OCI-M2 (cell line): ENCODE data around the gene CERS5.

Experiments used
- DNase-seq: peaks from one replicate; lab custom pipeline; 2025; ENCODE audit not compliant: unreplicated experiment; lab: John Stamatoyannopoulos, UW

The CERS5 gene

GRCh38 chr12:50167049-50167828 lies at the start of gene CERS5:
Gene CERS5, minus strand, starts transcription at chr12:50167369. Its CDS starts 72 bp downstream, at chr12:50167297.
- DNase-seq: peak; percentile 75

- no peak for DNase-seq
Observed at GRCh38 chr12:50215033-50215432, 47.9 kb upstream of the CERS5 start.

- DNase-seq: no peak
Observed at GRCh38 chr12:50214018-50214417, 46.8 kb upstream of the CERS5 start.

- DNase-seq: no peak
Observed at GRCh38 chr12:50213439-50213838, 46.3 kb upstream of the CERS5 start.

GRCh38 chr12:50212071-50212467 lies 44.9 kb upstream of the CERS5 start:
- DNase-seq: no peak

- no peak for DNase-seq
Observed at GRCh38 chr12:50211392-50212070, 44.4 kb upstream of the CERS5 start.

GRCh38 chr12:50207424-50207823 lies 40.3 kb upstream of the CERS5 start:
- DNase-seq: no peak

- DNase-seq: no peak
Observed at GRCh38 chr12:50205648-50206047, 38.5 kb upstream of the CERS5 start.

- DNase-seq: no peak
Observed at GRCh38 chr12:50203691-50204090, 36.5 kb upstream of the CERS5 start.

- no peak for DNase-seq
Observed at GRCh38 chr12:50201987-50202521, 34.9 kb upstream of the CERS5 start.

GRCh38 chr12:50200552-50201273 lies 33.5 kb upstream of the CERS5 start:
- DNase-seq: no peak

- no peak for DNase-seq
Observed at GRCh38 chr12:50198829-50199228, 31.7 kb upstream of the CERS5 start.

GRCh38 chr12:50197297-50197727 lies 30.1 kb upstream of the CERS5 start:
- no peak for DNase-seq

- DNase-seq: no peak
Observed at GRCh38 chr12:50196537-50196936, 29.4 kb upstream of the CERS5 start.

- DNase-seq: no peak
Observed at GRCh38 chr12:50195832-50196231, 28.7 kb upstream of the CERS5 start.

- no peak for DNase-seq
Observed at GRCh38 chr12:50192908-50193307, 25.7 kb upstream of the CERS5 start.

GRCh38 chr12:50192236-50192635 lies 25.1 kb upstream of the CERS5 start:
- DNase-seq: no peak

GRCh38 chr12:50190859-50191258 lies 23.7 kb upstream of the CERS5 start:
- no peak for DNase-seq

GRCh38 chr12:50188875-50189575 lies 21.9 kb upstream of the CERS5 start:
- no peak for DNase-seq

- no peak for DNase-seq
Observed at GRCh38 chr12:50188241-50188781, 21.1 kb upstream of the CERS5 start.
